Tibial artery (tissue), 4 donors: ENCODE measurements around the gene FAM72B.
"Not testable (repeated sequence)": the region's sequence is repeated elsewhere in the genome, so short reads cannot be mapped to it uniquely, and the experiment has no call there.

Experiments
- DNase-seq, 2 donors: peaks; one replicate each; pipeline ENCODE4 v3.0.0-alpha.2; 2019
- H3K27ac ChIP-seq, 2 donors: fragments of 200-600 bp; sonication (generic) in 1 of 2; 1 replicate in 1 of 2; 2 replicates in 1 of 2; pipeline ENCODE4 v1.5.1; 2018 to 2019; ENCODE audit warnings: mild to moderate bottlenecking in 1 of 2
- H3K27me3 ChIP-seq, 2 donors: fragments of 200-600 bp; sonication (generic) in 1 of 2; one replicate each; pipeline versions ENCODE4 v1.5.1 to v1.6.0; 2016 to 2019
- H3K36me3 ChIP-seq, 3 donors: fragments of 200-600 bp; sonication (generic) in 2 of 3; one replicate each; pipeline ENCODE4 v1.5.1; 2016 to 2019; ENCODE audit warnings: mild to moderate bottlenecking in 2 of 3
- H3K4me1 ChIP-seq, 4 donors: fragments of 200-600 bp; sonication (generic) in 2 of 4; 1 replicate in 3 of 4; 2 replicates in 1 of 4; pipeline ENCODE4 v1.5.1; 2016 to 2019
- H3K4me3 ChIP-seq, 2 donors: fragments of 200-600 bp; sonication (generic) in 1 of 2; 1 replicate in 1 of 2; 2 replicates in 1 of 2; pipeline ENCODE4 v1.5.1; 2018 to 2019; ENCODE audit warnings: mild to moderate bottlenecking in 2 of 2
- H3K9me3 ChIP-seq, 3 donors: fragments of 200-600 bp; sonication (generic) in 1 of 3; one replicate each; pipeline ENCODE4 v1.5.1; 2016 to 2019
- CTCF ChIP-seq, 2 experiments: fragments of 200-600 bp in 1 of 2; fragments of 450-650 bp in 1 of 2; IDR thresholded peaks; one replicate each; pipeline ENCODE4 v1.5.1; 2017 to 2019; ENCODE audit warnings: antibody characterized with exemption in 2 of 2, mild to moderate bottlenecking in 1 of 2, moderate library complexity in 1 of 2
- intact Hi-C: fragments of 100-400 bp; cut with DNase I; formaldehyde crosslinking; loops from one replicate; pipeline ENCODE4 v1.15.0; 2023; ENCODE audit warnings: low total_unique reads

Gene FAM72B

GRCh38 chr1:121155671-121156358 is 28.3 kb downstream of the FAM72B start:
- H3K4me1 ChIP-seq, H3K36me3 ChIP-seq, H3K9me3 ChIP-seq, H3K4me3 ChIP-seq, intact Hi-C loops, H3K27me3 ChIP-seq, H3K27ac ChIP-seq: not testable (repeated sequence)
- peak in 1 of 2 experiments; percentile 13 for TF ChIP-seq CTCF (IDR thresholded peaks at IDR 0.05)
- peak in 1 of 2 donors; percentile 22 for DNase-seq

GRCh38 chr1:121154811-121155210 is 29.3 kb downstream of the FAM72B start:
- H3K4me1 ChIP-seq, DNase-seq, H3K36me3 ChIP-seq, H3K4me3 ChIP-seq, H3K27me3 ChIP-seq, H3K9me3 ChIP-seq, intact Hi-C loops, H3K27ac ChIP-seq: not testable (repeated sequence)

GRCh38 chr1:121152788-121153187 is 31.4 kb downstream of the FAM72B start:
- H3K36me3 ChIP-seq, DNase-seq, H3K27me3 ChIP-seq, H3K4me1 ChIP-seq, H3K27ac ChIP-seq, intact Hi-C loops, H3K9me3 ChIP-seq, H3K4me3 ChIP-seq: not testable (repeated sequence)

- DNase-seq, H3K36me3 ChIP-seq, H3K9me3 ChIP-seq, H3K4me3 ChIP-seq, H3K27me3 ChIP-seq, intact Hi-C loops, H3K4me1 ChIP-seq, H3K27ac ChIP-seq: not testable (repeated sequence)
These were observed 32.8 kb downstream of the FAM72B start for GRCh38 chr1:121151294-121151693.

- H3K27ac ChIP-seq, intact Hi-C loops, DNase-seq, H3K4me3 ChIP-seq, H3K9me3 ChIP-seq, H3K36me3 ChIP-seq, H3K4me1 ChIP-seq, H3K27me3 ChIP-seq: not testable (repeated sequence)
- TF ChIP-seq CTCF (IDR thresholded peaks at IDR 0.05): peak in 1 of 2 experiments; percentile 27
These were observed 35.5 kb downstream of the FAM72B start for GRCh38 chr1:121148489-121149190.

GRCh38 chr1:121140393-121140792 is 43.7 kb downstream of the FAM72B start:
- H3K36me3 ChIP-seq, H3K27ac ChIP-seq, H3K4me1 ChIP-seq, H3K27me3 ChIP-seq, H3K4me3 ChIP-seq, DNase-seq, H3K9me3 ChIP-seq, intact Hi-C loops: not testable (repeated sequence)

- H3K36me3 ChIP-seq: not testable (repeated sequence)
These were observed 52.6 kb downstream of the FAM72B start for GRCh38 chr1:121131494-121131893.

GRCh38 chr1:121118480-121118824 is 65.7 kb downstream of the FAM72B start:
- H3K27me3 ChIP-seq, H3K36me3 ChIP-seq, DNase-seq, H3K9me3 ChIP-seq, intact Hi-C loops, H3K4me1 ChIP-seq: not testable (repeated sequence)
- peak overlapping the region; percentile 53 to 59 for H3K4me3 ChIP-seq
- H3K27ac ChIP-seq: peak overlapping the region; percentile 75 to 78

More at GRCh38 chr1:121131494-121131893, 52.6 kb downstream of the FAM72B start:
- H3K27me3 ChIP-seq, H3K9me3 ChIP-seq, H3K4me3 ChIP-seq, intact Hi-C loops, H3K4me1 ChIP-seq, H3K27ac ChIP-seq, DNase-seq: not testable (repeated sequence)
